Ishikawa (cell line): ENCODE measurements around the gene ZSCAN5B.

Experiments
- FOXM1 ChIP-seq: IDR thresholded peaks from 2 replicates; pipeline ENCODE4 v1.6.1; 2012; ENCODE audit warnings: low read depth, borderline replicate concordance
- TAF1 ChIP-seq: IDR thresholded peaks from 2 replicates; pipeline ENCODE4 v1.6.1; 2012; ENCODE audit warnings: low read depth, mild to moderate bottlenecking
- TF ChIP-seq, protein P1 (sequence below): IDR thresholded peaks from 2 replicates; pipeline ENCODE4 v1.6.1; 2012; ENCODE audit warnings: low read depth, mild to moderate bottlenecking

DNA sequence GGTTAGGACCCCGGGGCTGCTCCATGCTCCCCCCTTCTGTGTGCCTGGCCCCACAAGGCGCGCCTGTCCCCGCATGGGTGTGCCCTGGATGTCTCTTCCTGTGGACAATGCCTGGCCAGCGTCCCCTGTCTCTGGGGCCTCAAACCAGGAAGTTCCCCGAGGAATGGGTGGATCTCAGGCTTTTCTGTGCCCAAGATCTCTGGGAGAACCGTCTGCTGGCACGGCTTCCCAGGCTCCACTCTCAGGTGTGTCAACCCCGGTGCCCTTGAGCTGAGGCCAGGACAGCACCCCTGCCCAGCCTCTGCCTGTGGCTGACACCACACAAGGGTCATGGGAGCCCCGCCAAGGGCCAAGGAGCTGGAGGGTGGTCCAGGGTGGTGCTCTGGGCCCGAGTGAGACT, 40.8 kb downstream of the ZSCAN5B start:
- TF ChIP-seq TAF1 (no peak), FOXM1 (no peak)
- TF ChIP-seq, protein P1, sequence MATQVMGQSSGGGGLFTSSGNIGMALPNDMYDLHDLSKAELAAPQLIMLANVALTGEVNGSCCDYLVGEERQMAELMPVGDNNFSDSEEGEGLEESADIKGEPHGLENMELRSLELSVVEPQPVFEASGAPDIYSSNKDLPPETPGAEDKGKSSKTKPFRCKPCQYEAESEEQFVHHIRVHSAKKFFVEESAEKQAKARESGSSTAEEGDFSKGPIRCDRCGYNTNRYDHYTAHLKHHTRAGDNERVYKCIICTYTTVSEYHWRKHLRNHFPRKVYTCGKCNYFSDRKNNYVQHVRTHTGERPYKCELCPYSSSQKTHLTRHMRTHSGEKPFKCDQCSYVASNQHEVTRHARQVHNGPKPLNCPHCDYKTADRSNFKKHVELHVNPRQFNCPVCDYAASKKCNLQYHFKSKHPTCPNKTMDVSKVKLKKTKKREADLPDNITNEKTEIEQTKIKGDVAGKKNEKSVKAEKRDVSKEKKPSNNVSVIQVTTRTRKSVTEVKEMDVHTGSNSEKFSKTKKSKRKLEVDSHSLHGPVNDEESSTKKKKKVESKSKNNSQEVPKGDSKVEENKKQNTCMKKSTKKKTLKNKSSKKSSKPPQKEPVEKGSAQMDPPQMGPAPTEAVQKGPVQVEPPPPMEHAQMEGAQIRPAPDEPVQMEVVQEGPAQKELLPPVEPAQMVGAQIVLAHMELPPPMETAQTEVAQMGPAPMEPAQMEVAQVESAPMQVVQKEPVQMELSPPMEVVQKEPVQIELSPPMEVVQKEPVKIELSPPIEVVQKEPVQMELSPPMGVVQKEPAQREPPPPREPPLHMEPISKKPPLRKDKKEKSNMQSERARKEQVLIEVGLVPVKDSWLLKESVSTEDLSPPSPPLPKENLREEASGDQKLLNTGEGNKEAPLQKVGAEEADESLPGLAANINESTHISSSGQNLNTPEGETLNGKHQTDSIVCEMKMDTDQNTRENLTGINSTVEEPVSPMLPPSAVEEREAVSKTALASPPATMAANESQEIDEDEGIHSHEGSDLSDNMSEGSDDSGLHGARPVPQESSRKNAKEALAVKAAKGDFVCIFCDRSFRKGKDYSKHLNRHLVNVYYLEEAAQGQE, result no peak
